GM18520 (cell line): Measurements from ENCODE around the gene GOLGA8G.
"Not testable (repeated sequence)": the region's sequence is repeated elsewhere in the genome, so short reads cannot be mapped to it uniquely, and the experiment has no call there.

Experiments used
- ATAC-seq: cut with Tn5 transposase; IDR thresholded peaks from one replicate; pipeline ENCODE4 v1.9.1; 2021; ENCODE audit not compliant: unreplicated experiment

The GOLGA8G gene

GRCh38 chr15:28532954-28533353 lies at the start of gene GOLGA8G:
Gene GOLGA8G, minus strand, starts transcription at chr15:28532971. Its CDS starts 62 bp downstream, at chr15:28532909.
- not testable (repeated sequence) for ATAC-seq

GRCh38 chr15:28573351-28573750 lies 40.6 kb upstream of the GOLGA8G start:
- not testable (repeated sequence) for ATAC-seq

GRCh38 chr15:28553268-28553667 lies 20.5 kb upstream of the GOLGA8G start, which contains the start of gene GOLGA6L25:
Gene GOLGA6L25, plus strand, starts transcription at chr15:28553568. Its CDS starts 61 bp downstream, at chr15:28553629.
- not testable (repeated sequence) for ATAC-seq

GRCh38 chr15:28515208-28515607 lies 17.6 kb downstream of the GOLGA8G start:
- not testable (repeated sequence) for ATAC-seq

GRCh38 chr15:28514128-28514527 lies 18.6 kb downstream of the GOLGA8G start:
- ATAC-seq, result not testable (repeated sequence)

- not testable (repeated sequence) for ATAC-seq
Measured at GRCh38 chr15:28508217-28508889, 24.4 kb downstream of the GOLGA8G start.

GRCh38 chr15:28481340-28481739 lies 51.4 kb downstream of the GOLGA8G start:
- ATAC-seq, result not testable (repeated sequence)
